ENCODE results near the gene RAB27B.
"Not testable (repeated sequence)": the region's sequence is repeated elsewhere in the genome, so short reads cannot be mapped to it uniquely, and the experiment has no call there.

Gene RAB27B

DNA sequence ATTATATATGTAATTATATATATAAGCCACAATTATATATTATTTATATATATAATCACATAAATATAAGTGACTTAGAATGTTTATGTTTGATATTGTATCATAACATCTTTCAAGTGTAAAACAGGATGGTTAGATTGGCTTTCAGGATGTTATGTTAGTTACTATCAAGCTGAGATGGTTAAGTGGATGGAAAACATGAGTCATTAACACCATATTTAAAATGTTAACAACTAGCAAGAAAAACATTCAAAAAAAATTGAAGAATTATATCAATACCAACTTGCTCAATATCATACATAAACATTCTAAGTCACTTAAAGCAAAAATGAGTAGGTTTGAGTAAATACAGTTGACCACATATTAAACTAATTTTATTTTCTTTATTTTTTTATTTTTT, 21.8 kb upstream of the RAB27B start:
- H3K14ac ChIP-seq (ENCODE audit: low read length) = no peak overlapping the region
- H3K79me1 ChIP-seq (ENCODE audit: low read depth, low read length) = no peaks in the 10 kb centered on the region
- no peak overlapping the region for H2BK5ac ChIP-seq (ENCODE audit: low read length)
- no peak overlapping the region for H3K4ac ChIP-seq (ENCODE audit: low read length)
- no peak overlapping the region for H3K4me3 ChIP-seq (ENCODE audit: low read length in 2 of 2)
- no peak overlapping the region for H3K9ac ChIP-seq (ENCODE audit: low read depth, low read length, poor library complexity)
- no peak overlapping the region for H2AFZ ChIP-seq (ENCODE audit: low read length)
- no peak for DNase-seq (ENCODE audit: low spot score)
- H2AK5ac ChIP-seq (ENCODE audit: low read depth, low read length) = no peak overlapping the region
- no peak overlapping the region for H3K27ac ChIP-seq (replicated peaks; ENCODE audit: low read length)
- H2BK12ac ChIP-seq (ENCODE audit: low read length) = no peak overlapping the region
- H4K8ac ChIP-seq (ENCODE audit: low read depth, low read length) = no peak overlapping the region
- H3K23ac ChIP-seq (ENCODE audit: low read depth, low read length, poor library complexity) = no peak overlapping the region
- H3K9me3 ChIP-seq (replicated peaks in 1 of 2; ENCODE audit: control insufficient read depth in 2 of 2, insufficient read depth in 1 of 2, low read depth in 1 of 2, low read length in 2 of 2) = no peaks in the 10 kb centered on the region
- H2BK120ac ChIP-seq (ENCODE audit: low read depth, low read length) = no peak overlapping the region
- H3K27me3 ChIP-seq (ENCODE audit: control insufficient read depth in 3 of 3, insufficient read depth in 3 of 3, low read depth in 1 of 3, low read length in 3 of 3) = no peaks in the 10 kb centered on the region
- no peak overlapping the region for H2BK15ac ChIP-seq (ENCODE audit: low read length)
- H3K18ac ChIP-seq (ENCODE audit: low read length) = no peak overlapping the region
- no peaks in the 10 kb centered on the region for H3K36me3 ChIP-seq (replicated peaks in 1 of 2; ENCODE audit: control insufficient read depth in 2 of 2, insufficient read depth in 2 of 2, low read length in 2 of 2)
- no peaks in the 10 kb centered on the region for H3K4me1 ChIP-seq (ENCODE audit: control insufficient read depth in 2 of 2, insufficient read depth in 1 of 2, low read depth in 1 of 2, low read length in 2 of 2)
- no peak overlapping the region for H3K4me2 ChIP-seq (ENCODE audit: insufficient read depth, low read length, poor library complexity, severe bottlenecking)
- no peak overlapping the region for H4K91ac ChIP-seq (ENCODE audit: low read depth, low read length, poor library complexity)

DNA sequence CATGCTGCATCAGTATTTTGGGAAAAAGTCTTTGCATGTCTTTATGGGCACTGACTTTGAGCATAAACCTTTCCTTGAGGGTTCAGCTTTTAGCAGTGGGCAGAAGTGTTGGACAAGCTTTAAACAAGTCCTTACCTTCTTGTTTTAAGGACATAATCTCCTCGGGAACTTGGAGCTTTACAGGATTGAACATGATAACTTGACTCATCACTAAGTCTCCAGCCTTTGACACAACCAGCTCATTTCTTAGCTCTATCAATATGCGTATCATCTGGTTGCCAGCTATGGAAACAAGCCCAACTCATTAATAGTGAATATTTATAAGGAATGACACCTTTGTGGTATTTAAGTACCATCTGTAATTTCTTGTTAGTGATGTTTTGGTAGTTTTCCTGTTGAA, 21.0 kb upstream of the RAB27B start:
- Histone ChIP-seq H2BK12ac (ENCODE audit: low read length) (no peak overlapping the region), H2BK120ac (ENCODE audit: low read depth, low read length) (no peak overlapping the region), H2BK5ac (ENCODE audit: low read length) (no peak overlapping the region), H3K36me3 (replicated peaks in 1 of 2; ENCODE audit: control insufficient read depth in 2 of 2, insufficient read depth in 2 of 2, low read length in 2 of 2) (no peaks in the 10 kb centered on the region), H3K27me3 (ENCODE audit: control insufficient read depth in 3 of 3, insufficient read depth in 3 of 3, low read depth in 1 of 3, low read length in 3 of 3) (no peaks in the 10 kb centered on the region), H2BK15ac (ENCODE audit: low read length) (no peak overlapping the region), H3K18ac (ENCODE audit: low read length) (no peak overlapping the region), H3K4me3 (ENCODE audit: low read length in 2 of 2) (no peak overlapping the region), H3K27ac (replicated peaks; ENCODE audit: low read length) (no peak overlapping the region), H3K23ac (ENCODE audit: low read depth, low read length, poor library complexity) (no peak overlapping the region), H3K4me1 (ENCODE audit: control insufficient read depth in 2 of 2, insufficient read depth in 1 of 2, low read depth in 1 of 2, low read length in 2 of 2) (no peaks in the 10 kb centered on the region), H4K8ac (ENCODE audit: low read depth, low read length) (no peak overlapping the region), H3K9ac (ENCODE audit: low read depth, low read length, poor library complexity) (no peak overlapping the region), H3K4ac (ENCODE audit: low read length) (no peak overlapping the region), H3K79me1 (ENCODE audit: low read depth, low read length) (no peaks in the 10 kb centered on the region), H3K9me3 (replicated peaks in 1 of 2; ENCODE audit: control insufficient read depth in 2 of 2, insufficient read depth in 1 of 2, low read depth in 1 of 2, low read length in 2 of 2) (no peaks in the 10 kb centered on the region), H3K14ac (ENCODE audit: low read length) (no peak overlapping the region), H2AK5ac (ENCODE audit: low read depth, low read length) (no peak overlapping the region), H3K4me2 (ENCODE audit: insufficient read depth, low read length, poor library complexity, severe bottlenecking) (no peak overlapping the region), H2AFZ (ENCODE audit: low read length) (no peak overlapping the region), H4K91ac (ENCODE audit: low read depth, low read length, poor library complexity) (no peak overlapping the region)
- no peak for DNase-seq (ENCODE audit: low spot score)
- WGBS, 2 donors (ENCODE audit: extremely low coverage in 2 of 2, insufficient read length in 2 of 2, insufficient replicate concordance in 1 of 2) = no CpG with 5 or more reads among the region's 2 CpGs

DNA sequence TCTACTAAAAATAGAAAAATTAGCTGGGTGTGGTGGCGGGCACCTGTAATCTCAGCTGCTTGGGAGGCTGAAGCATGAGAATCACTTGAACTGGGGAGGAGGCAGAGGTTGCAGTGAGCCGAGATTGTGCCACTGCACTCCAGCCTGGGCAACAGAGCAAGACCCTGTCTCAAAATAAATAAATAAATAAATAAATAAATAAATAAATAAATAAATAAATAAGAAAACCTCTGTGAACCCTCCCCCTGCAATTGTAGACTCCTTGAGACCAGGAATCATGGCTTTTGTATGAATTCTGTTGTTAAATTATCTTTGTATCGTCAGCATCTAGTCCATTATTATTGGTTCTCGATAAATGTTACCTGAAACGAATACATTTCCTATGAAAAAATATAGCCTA, 17.6 kb upstream of the RAB27B start:
- H3K4me2 ChIP-seq (ENCODE audit: insufficient read depth, low read length, poor library complexity, severe bottlenecking); H2AFZ ChIP-seq (ENCODE audit: low read length); H2BK5ac ChIP-seq (ENCODE audit: low read length); H4K91ac ChIP-seq (ENCODE audit: low read depth, low read length, poor library complexity); H3K79me1 ChIP-seq (ENCODE audit: low read depth, low read length); DNase-seq (ENCODE audit: low spot score); H3K27me3 ChIP-seq (ENCODE audit: control insufficient read depth in 3 of 3, insufficient read depth in 3 of 3, low read depth in 1 of 3, low read length in 3 of 3); H4K8ac ChIP-seq (ENCODE audit: low read depth, low read length); H3K14ac ChIP-seq (ENCODE audit: low read length); H2BK12ac ChIP-seq (ENCODE audit: low read length); H2AK5ac ChIP-seq (ENCODE audit: low read depth, low read length); H3K4ac ChIP-seq (ENCODE audit: low read length); H3K4me3 ChIP-seq (ENCODE audit: low read length in 2 of 2); H3K4me1 ChIP-seq (ENCODE audit: control insufficient read depth in 2 of 2, insufficient read depth in 1 of 2, low read depth in 1 of 2, low read length in 2 of 2); H3K27ac ChIP-seq (replicated peaks; ENCODE audit: low read length); H3K18ac ChIP-seq (ENCODE audit: low read length); H2BK120ac ChIP-seq (ENCODE audit: low read depth, low read length); H3K36me3 ChIP-seq (replicated peaks in 1 of 2; ENCODE audit: control insufficient read depth in 2 of 2, insufficient read depth in 2 of 2, low read length in 2 of 2); H2BK15ac ChIP-seq (ENCODE audit: low read length); H3K9ac ChIP-seq (ENCODE audit: low read depth, low read length, poor library complexity); H3K23ac ChIP-seq (ENCODE audit: low read depth, low read length, poor library complexity); H3K9me3 ChIP-seq (replicated peaks in 1 of 2; ENCODE audit: control insufficient read depth in 2 of 2, insufficient read depth in 1 of 2, low read depth in 1 of 2, low read length in 2 of 2): not testable (repeated sequence)
- no CpG with 5 or more reads among the region's 5 CpGs for WGBS, 2 donors (ENCODE audit: extremely low coverage in 2 of 2, insufficient read length in 2 of 2, insufficient replicate concordance in 1 of 2)

GRCh38 chr18:54812885-54813284, 15.4 kb upstream of the RAB27B start:
- H3K27ac ChIP-seq (replicated peaks; ENCODE audit: low read length) = no peak overlapping the region
- H3K9me3 ChIP-seq (replicated peaks in 1 of 2; ENCODE audit: control insufficient read depth in 2 of 2, insufficient read depth in 1 of 2, low read depth in 1 of 2, low read length in 2 of 2) = no peaks in the 10 kb centered on the region
- H3K4me1 ChIP-seq (ENCODE audit: control insufficient read depth in 2 of 2, insufficient read depth in 1 of 2, low read depth in 1 of 2, low read length in 2 of 2) = no peaks in the 10 kb centered on the region
- H4K91ac ChIP-seq (ENCODE audit: low read depth, low read length, poor library complexity) = no peak overlapping the region
- DNase-seq (ENCODE audit: low spot score) = no peak
- H3K4me2 ChIP-seq (ENCODE audit: insufficient read depth, low read length, poor library complexity, severe bottlenecking) = no peak overlapping the region
- no peak overlapping the region for H3K4me3 ChIP-seq (ENCODE audit: low read length in 2 of 2)
- H2AK5ac ChIP-seq (ENCODE audit: low read depth, low read length) = no peak overlapping the region
- H3K18ac ChIP-seq (ENCODE audit: low read length) = no peak overlapping the region
- H3K36me3 ChIP-seq (replicated peaks in 1 of 2; ENCODE audit: control insufficient read depth in 2 of 2, insufficient read depth in 2 of 2, low read length in 2 of 2) = no peaks in the 10 kb centered on the region
- H3K27me3 ChIP-seq (ENCODE audit: control insufficient read depth in 3 of 3, insufficient read depth in 3 of 3, low read depth in 1 of 3, low read length in 3 of 3) = no peaks in the 10 kb centered on the region
- H2AFZ ChIP-seq (ENCODE audit: low read length) = no peak overlapping the region
- H3K9ac ChIP-seq (ENCODE audit: low read depth, low read length, poor library complexity) = no peak overlapping the region
- no peak overlapping the region for H4K8ac ChIP-seq (ENCODE audit: low read depth, low read length)
- H3K14ac ChIP-seq (ENCODE audit: low read length) = no peak overlapping the region
- no peak overlapping the region for H2BK120ac ChIP-seq (ENCODE audit: low read depth, low read length)
- no peak overlapping the region for H2BK5ac ChIP-seq (ENCODE audit: low read length)
- no peak overlapping the region for H2BK15ac ChIP-seq (ENCODE audit: low read length)
- H2BK12ac ChIP-seq (ENCODE audit: low read length) = no peak overlapping the region
- H3K4ac ChIP-seq (ENCODE audit: low read length) = no peak overlapping the region
- no peak overlapping the region for H3K23ac ChIP-seq (ENCODE audit: low read depth, low read length, poor library complexity)
- H3K79me1 ChIP-seq (ENCODE audit: low read depth, low read length) = no peaks in the 10 kb centered on the region
- no CpG with 5 or more reads among the region's 2 CpGs for WGBS, 2 donors (ENCODE audit: extremely low coverage in 2 of 2, insufficient read length in 2 of 2, insufficient replicate concordance in 1 of 2)
